GM23338 (cell line): Measurements from ENCODE around the gene SPATA33. TPM values are rescaled to one million over a fixed set of nuclear protein-coding genes. Genes with fewer than 3 reads are reported as not detected.

Experiments
- ATAC-seq: fragments of 200-7000 bp; cut with Tn5 transposase; 3 replicates; pipeline ENCODE4 v1.9.1; 2020
- DNase-seq: peaks from one replicate; pipeline ENCODE4 v3.0.0-alpha.2; 2015; ENCODE audit warnings: low spot score
- H2AFZ ChIP-seq: fragments of 200-600 bp; sonication (generic); 2 replicates; pipeline ENCODE4 v1.8.0; 2016; ENCODE audit warnings: antibody characterized with exemption, mild to moderate bottlenecking, moderate library complexity
- H3F3A ChIP-seq: fragments of 200-600 bp; sonication (generic); replicated peaks from 2 replicates; pipeline ENCODE4 v1.8.0; 2017; ENCODE audit warnings: antibody characterized with exemption, mixed run types, low read depth
- H3K27ac ChIP-seq: fragments of 200-600 bp; sonication (generic); 2 replicates; pipeline ENCODE4 v1.6.1; 2016; ENCODE audit warnings: low read depth
- H3K27me3 ChIP-seq: fragments of 200-600 bp; sonication (generic); 2 replicates; pipeline ENCODE4 v1.8.0; 2016; ENCODE audit warnings: mild to moderate bottlenecking, mixed run types, moderate library complexity; ENCODE audit not compliant: insufficient read depth
- H3K36me3 ChIP-seq: fragments of 200-600 bp; sonication (generic); 2 replicates; pipeline ENCODE4 v1.8.0; 2016; ENCODE audit warnings: mild to moderate bottlenecking; ENCODE audit not compliant: insufficient read depth
- H3K4me1 ChIP-seq: fragments of 200-600 bp; sonication (generic); 2 replicates; pipeline ENCODE4 v1.8.0; 2016; ENCODE audit warnings: mild to moderate bottlenecking, moderate library complexity; ENCODE audit not compliant: insufficient read depth
- H3K4me2 ChIP-seq: fragments of 200-600 bp; sonication (generic); 2 replicates; pipeline ENCODE4 v1.7.1; 2017; ENCODE audit warnings: mixed run types
- H3K4me3 ChIP-seq: fragments of 200-600 bp; sonication (generic); 2 replicates; pipeline ENCODE4 v1.6.1; 2016; ENCODE audit warnings: mixed run types
- H3K79me2 ChIP-seq: fragments of 200-600 bp; sonication (generic); replicated peaks from 2 replicates; pipeline ENCODE4 v1.8.0; 2017; ENCODE audit warnings: mild to moderate bottlenecking; ENCODE audit not compliant: insufficient read depth
- H3K9me2 ChIP-seq: fragments of 200-600 bp; sonication (generic); 2 replicates; pipeline ENCODE4 v1.8.0; 2017; ENCODE audit not compliant: insufficient read depth
- H4K20me1 ChIP-seq: fragments of 200-600 bp; sonication (generic); replicated peaks from 2 replicates; pipeline ENCODE4 v1.8.0; 2017; ENCODE audit warnings: mild to moderate bottlenecking; ENCODE audit not compliant: insufficient read depth
- H3K27ac Mint-ChIP-seq: 2 replicates; pipeline ENCODE4 v1.8.0; 2020; ENCODE audit warnings: inconsistent platforms, mild to moderate bottlenecking, moderate library complexity, mixed read lengths
- H3K27me3 Mint-ChIP-seq: 3 replicates; pipeline ENCODE4 v1.8.0; 2022; ENCODE audit warnings: low read depth, mild to moderate bottlenecking, moderate library complexity, mixed read lengths, inconsistent platforms; ENCODE audit not compliant: insufficient read depth, poor library complexity
- H3K36me3 Mint-ChIP-seq: 3 replicates; pipeline ENCODE4 v1.8.0; 2021; ENCODE audit warnings: low read depth, mild to moderate bottlenecking, inconsistent platforms, moderate library complexity, mixed read lengths
- H3K4me1 Mint-ChIP-seq: 3 replicates; pipeline ENCODE4 v1.8.0; 2020; ENCODE audit warnings: mild to moderate bottlenecking, inconsistent platforms, mixed read lengths
- H3K4me3 Mint-ChIP-seq: 3 replicates; pipeline ENCODE4 v1.8.0; 2021; ENCODE audit warnings: moderate library complexity, mild to moderate bottlenecking, inconsistent platforms, mixed read lengths
- H3K9me3 Mint-ChIP-seq: 3 replicates; pipeline ENCODE4 v1.8.0; 2020; ENCODE audit warnings: moderate library complexity, mild to moderate bottlenecking, inconsistent platforms, mixed read lengths
- CREB1 ChIP-seq: fragments of 250-450 bp; sonication (Bioruptor Pico); IDR thresholded peaks from 2 replicates; pipeline ENCODE4 v1.5.0; 2020; ENCODE audit warnings: low read depth, mild to moderate bottlenecking, moderate library complexity
- EZH2 ChIP-seq: fragments of 200-600 bp; sonication (generic); IDR thresholded peaks from one replicate; pipeline ENCODE4 v1.8.0; 2017; ENCODE audit warnings: antibody characterized with exemption, mild to moderate bottlenecking, low read depth; ENCODE audit not compliant: unreplicated experiment
- EZH2phosphoT487 ChIP-seq: fragments of 200-600 bp; sonication (generic); IDR thresholded peaks from one replicate; pipeline ENCODE4 v1.8.1; 2018; ENCODE audit warnings: antibody characterized with exemption; ENCODE audit not compliant: unreplicated experiment
- POLR2AphosphoS5 ChIP-seq: IDR thresholded peaks from 2 replicates; pipeline ENCODE4 v1.6.1; 2016; ENCODE audit warnings: antibody characterized with exemption, low read depth
- STAT1 ChIP-seq: IDR thresholded peaks from one replicate; pipeline ENCODE4 v1.6.1; 2016; ENCODE audit warnings: antibody characterized with exemption; ENCODE audit not compliant: unreplicated experiment
- polyA plus RNA-seq: library from polyadenylated mRNA; unstranded; fragments of >200 nt; fragmentation: Nextera tagmentation; extraction: Ambion mirVana; gene quantifications from 2 replicates; pipeline ENCODE4 v1.2.1, GENCODE V29; 2016
- total RNA-seq: library from RNA; depleted of rRNA; stranded (reverse); fragments of >200 nt; shearing (Covaris generic); gene quantifications from 2 replicates; pipeline ENCODE4 v1.2.3, GENCODE V29; 2014
- TF ChIP-seq, protein P1 (sequence below), 2 experiments: fragments of 200-600 bp in 1 of 2; sonication (generic) in 1 of 2; conservative IDR thresholded peaks; 2 replicates each; pipeline versions ENCODE4 v1.5.1 to v1.6.1; 2016 to 2017; ENCODE audit warnings: antibody characterized with exemption in 2 of 2, low read depth in 2 of 2, mild to moderate bottlenecking in 2 of 2, moderate library complexity in 1 of 2
- TF ChIP-seq, protein P2 (sequence below): fragments of 250-450 bp; sonication (Bioruptor Pico); IDR thresholded peaks from 2 replicates; pipeline ENCODE4 v1.5.0; 2020; ENCODE audit warnings: mild to moderate bottlenecking, moderate library complexity
- TF ChIP-seq, protein P3 (sequence below): IDR thresholded peaks from 2 replicates; pipeline ENCODE4 v1.6.1; 2016; ENCODE audit warnings: antibody characterized with exemption

SPATA33 gene
- total and polyA plus RNA-seq, 2 experiments from 2014 or later, result 5.8 to 17.4 TPM

DNA sequence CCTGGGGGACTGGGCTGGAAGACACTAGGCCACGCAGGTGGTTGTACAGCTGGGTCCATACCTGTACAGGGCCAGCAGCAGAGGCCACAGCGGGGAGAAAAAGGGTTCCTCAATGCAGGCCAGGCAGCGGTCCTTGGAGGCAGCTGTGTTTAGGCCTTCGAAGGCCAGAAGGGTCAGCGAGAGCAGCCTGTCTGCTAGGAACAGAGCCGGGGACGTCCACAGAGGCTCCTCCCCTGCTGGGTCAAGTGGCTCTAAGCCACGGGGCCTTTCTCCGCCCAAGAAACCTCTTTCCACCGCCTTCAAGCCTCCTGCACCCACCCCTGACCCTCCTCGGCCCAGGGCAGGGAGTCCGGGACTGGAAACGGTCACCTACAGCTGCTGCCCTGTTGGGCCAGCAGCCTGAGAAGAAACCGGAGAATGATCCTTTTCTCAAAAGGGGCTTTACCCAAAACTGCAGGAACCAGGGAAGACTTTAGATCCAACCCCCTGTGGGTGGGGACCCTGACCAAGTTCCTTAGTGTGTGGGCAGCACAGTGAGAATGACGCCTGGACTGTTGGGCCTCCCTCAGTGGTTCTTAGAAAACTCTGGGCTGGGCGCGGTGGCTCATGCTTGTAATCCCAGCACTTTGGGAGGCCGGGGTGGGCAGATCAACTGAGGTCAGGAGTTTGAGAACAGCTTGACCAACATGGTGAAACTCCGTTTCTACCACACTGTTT, 52.2 kb downstream of the SPATA33 start:
- H3K4me1 ChIP-seq, result peaks cover 12% of the 10 kb centered on the region
- no peak overlapping the region for H3K27ac ChIP-seq
- 0 out of 2 replicates have a peak, but pooled peaks cover 5% of the 10 kb centered on the region for H3F3A ChIP-seq
- Mint-ChIP-seq H3K4me1 (peaks cover 11% of the 10 kb centered on the region), H3K36me3 (peaks cover 13% of the 10 kb centered on the region), H3K4me3 (peak overlapping the region; percentile 30; the same call in 1 of the 3 replicates), H3K9me3 (no peaks in the 10 kb centered on the region), H3K27ac (no peak overlapping the region), H3K27me3 (peaks cover 23% of the 10 kb centered on the region)
- 0 out of 2 replicates have a peak overlapping the region, but pooled peaks have one; percentile 13 for H3K4me3 ChIP-seq
- TF ChIP-seq, protein P1, sequence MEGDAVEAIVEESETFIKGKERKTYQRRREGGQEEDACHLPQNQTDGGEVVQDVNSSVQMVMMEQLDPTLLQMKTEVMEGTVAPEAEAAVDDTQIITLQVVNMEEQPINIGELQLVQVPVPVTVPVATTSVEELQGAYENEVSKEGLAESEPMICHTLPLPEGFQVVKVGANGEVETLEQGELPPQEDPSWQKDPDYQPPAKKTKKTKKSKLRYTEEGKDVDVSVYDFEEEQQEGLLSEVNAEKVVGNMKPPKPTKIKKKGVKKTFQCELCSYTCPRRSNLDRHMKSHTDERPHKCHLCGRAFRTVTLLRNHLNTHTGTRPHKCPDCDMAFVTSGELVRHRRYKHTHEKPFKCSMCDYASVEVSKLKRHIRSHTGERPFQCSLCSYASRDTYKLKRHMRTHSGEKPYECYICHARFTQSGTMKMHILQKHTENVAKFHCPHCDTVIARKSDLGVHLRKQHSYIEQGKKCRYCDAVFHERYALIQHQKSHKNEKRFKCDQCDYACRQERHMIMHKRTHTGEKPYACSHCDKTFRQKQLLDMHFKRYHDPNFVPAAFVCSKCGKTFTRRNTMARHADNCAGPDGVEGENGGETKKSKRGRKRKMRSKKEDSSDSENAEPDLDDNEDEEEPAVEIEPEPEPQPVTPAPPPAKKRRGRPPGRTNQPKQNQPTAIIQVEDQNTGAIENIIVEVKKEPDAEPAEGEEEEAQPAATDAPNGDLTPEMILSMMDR (conservative IDR thresholded peaks at IDR 0.05; ENCODE audit: low read depth in 2 of 2), result no peak
- TF ChIP-seq EZH2phosphoT487, result no peak
- TF ChIP-seq, protein P2, sequence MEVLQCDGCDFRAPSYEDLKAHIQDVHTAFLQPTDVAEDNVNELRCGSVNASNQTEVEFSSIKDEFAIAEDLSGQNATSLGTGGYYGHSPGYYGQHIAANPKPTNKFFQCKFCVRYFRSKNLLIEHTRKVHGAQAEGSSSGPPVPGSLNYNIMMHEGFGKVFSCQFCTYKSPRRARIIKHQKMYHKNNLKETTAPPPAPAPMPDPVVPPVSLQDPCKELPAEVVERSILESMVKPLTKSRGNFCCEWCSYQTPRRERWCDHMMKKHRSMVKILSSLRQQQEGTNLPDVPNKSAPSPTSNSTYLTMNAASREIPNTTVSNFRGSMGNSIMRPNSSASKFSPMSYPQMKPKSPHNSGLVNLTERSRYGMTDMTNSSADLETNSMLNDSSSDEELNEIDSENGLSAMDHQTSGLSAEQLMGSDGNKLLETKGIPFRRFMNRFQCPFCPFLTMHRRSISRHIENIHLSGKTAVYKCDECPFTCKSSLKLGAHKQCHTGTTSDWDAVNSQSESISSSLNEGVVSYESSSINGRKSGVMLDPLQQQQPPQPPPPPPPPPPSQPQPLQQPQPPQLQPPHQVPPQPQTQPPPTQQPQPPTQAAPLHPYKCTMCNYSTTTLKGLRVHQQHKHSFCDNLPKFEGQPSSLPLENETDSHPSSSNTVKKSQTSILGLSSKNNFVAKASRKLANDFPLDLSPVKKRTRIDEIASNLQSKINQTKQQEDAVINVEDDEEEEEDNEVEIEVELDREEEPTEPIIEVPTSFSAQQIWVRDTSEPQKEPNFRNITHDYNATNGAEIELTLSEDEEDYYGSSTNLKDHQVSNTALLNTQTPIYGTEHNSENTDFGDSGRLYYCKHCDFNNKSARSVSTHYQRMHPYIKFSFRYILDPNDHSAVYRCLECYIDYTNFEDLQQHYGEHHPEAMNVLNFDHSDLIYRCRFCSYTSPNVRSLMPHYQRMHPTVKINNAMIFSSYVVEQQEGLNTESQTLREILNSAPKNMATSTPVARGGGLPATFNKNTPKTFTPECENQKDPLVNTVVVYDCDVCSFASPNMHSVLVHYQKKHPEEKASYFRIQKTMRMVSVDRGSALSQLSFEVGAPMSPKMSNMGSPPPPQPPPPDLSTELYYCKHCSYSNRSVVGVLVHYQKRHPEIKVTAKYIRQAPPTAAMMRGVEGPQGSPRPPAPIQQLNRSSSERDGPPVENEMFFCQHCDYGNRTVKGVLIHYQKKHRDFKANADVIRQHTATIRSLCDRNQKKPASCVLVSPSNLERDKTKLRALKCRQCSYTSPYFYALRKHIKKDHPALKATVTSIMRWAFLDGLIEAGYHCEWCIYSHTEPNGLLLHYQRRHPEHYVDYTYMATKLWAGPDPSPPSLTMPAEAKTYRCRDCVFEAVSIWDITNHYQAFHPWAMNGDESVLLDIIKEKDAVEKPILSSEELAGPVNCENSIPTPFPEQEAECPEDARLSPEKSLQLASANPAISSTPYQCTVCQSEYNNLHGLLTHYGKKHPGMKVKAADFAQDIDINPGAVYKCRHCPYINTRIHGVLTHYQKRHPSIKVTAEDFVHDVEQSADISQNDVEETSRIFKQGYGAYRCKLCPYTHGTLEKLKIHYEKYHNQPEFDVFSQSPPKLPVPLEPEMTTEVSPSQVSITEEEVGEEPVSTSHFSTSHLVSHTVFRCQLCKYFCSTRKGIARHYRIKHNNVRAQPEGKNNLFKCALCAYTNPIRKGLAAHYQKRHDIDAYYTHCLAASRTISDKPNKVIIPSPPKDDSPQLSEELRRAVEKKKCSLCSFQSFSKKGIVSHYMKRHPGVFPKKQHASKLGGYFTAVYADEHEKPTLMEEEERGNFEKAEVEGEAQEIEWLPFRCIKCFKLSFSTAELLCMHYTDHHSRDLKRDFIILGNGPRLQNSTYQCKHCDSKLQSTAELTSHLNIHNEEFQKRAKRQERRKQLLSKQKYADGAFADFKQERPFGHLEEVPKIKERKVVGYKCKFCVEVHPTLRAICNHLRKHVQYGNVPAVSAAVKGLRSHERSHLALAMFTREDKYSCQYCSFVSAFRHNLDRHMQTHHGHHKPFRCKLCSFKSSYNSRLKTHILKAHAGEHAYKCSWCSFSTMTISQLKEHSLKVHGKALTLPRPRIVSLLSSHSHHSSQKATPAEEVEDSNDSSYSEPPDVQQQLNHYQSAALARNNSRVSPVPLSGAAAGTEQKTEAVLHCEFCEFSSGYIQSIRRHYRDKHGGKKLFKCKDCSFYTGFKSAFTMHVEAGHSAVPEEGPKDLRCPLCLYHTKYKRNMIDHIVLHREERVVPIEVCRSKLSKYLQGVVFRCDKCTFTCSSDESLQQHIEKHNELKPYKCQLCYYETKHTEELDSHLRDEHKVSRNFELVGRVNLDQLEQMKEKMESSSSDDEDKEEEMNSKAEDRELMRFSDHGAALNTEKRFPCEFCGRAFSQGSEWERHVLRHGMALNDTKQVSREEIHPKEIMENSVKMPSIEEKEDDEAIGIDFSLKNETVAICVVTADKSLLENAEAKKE (CRISPR knock-in tag), result no peak
- no peak for TF ChIP-seq STAT1
- TF ChIP-seq POLR2AphosphoS5, result no peak
- no peak for TF ChIP-seq CREB1 (CRISPR knock-in tag)
- TF ChIP-seq, protein P3, sequence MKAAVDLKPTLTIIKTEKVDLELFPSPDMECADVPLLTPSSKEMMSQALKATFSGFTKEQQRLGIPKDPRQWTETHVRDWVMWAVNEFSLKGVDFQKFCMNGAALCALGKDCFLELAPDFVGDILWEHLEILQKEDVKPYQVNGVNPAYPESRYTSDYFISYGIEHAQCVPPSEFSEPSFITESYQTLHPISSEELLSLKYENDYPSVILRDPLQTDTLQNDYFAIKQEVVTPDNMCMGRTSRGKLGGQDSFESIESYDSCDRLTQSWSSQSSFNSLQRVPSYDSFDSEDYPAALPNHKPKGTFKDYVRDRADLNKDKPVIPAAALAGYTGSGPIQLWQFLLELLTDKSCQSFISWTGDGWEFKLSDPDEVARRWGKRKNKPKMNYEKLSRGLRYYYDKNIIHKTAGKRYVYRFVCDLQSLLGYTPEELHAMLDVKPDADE, result no peak
- TF ChIP-seq EZH2, result no peak
- no peaks in the 10 kb centered on the region for H3K9me2 ChIP-seq
- no peak overlapping the region for H2AFZ ChIP-seq
- peak overlapping the region; percentile 65 for H3K4me2 ChIP-seq
- no peaks in the 10 kb centered on the region; the same call in 1 of the 2 replicates for H3K36me3 ChIP-seq
- H3K27me3 ChIP-seq, result peaks cover 15% of the 10 kb centered on the region
- DNase-seq, result no peak
- no peak for ATAC-seq
- H3K79me2 ChIP-seq, result peaks cover 6% of the 10 kb centered on the region
- peaks cover 13% of the 10 kb centered on the region for H4K20me1 ChIP-seq
